ENCODE results near the gene COL15A1. TPM values are rescaled to one million over a fixed set of nuclear protein-coding genes. Genes with fewer than 3 reads are reported as not detected.

The COL15A1 gene
- total RNA-seq, 2 experiments from 2014 or later: not detected

DNA sequence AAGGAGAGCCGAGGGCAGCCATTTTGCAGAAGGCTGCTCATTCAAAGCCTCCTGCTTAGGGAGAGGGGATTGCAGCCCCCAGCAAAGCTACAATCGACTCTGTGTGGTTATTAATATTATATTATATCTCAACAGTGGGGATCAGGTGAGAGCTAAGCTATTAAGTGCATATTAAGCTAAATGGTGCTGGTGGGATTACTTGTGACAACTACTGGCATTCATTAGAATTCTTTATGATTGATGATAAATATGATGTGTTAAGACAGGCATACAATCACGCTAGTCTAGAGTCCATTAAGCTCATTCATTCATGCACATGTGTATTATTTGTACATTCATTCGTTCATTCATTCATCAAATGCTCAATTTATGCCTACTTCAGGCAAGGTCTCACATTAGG is 23.0 kb downstream of the COL15A1 start:
- H3K4me3 Mint-ChIP-seq: no peak overlapping the region
- no peaks in the 10 kb centered on the region for H3K4me1 Mint-ChIP-seq
- DNase-seq (no peak), ATAC-seq (no peak)
- ChIA-PET CTCF (interaction anchor here (1.5 kb wide), 3 partner anchors 20 to 32 kb away, joined by 3 to 6 read pairs (median 3); no protein-coding TSS in a partner anchor), POLR2A (no interaction called here)
- intact Hi-C loops (cut with DNase I, micrococcal nuclease): no loop called here
- H3K36me3 Mint-ChIP-seq (ENCODE audit: low read depth): no peaks in the 10 kb centered on the region
- no peak overlapping the region for H3K27ac Mint-ChIP-seq
- no peaks in the 10 kb centered on the region for H3K9me3 Mint-ChIP-seq (ENCODE audit: low read depth)
- no peaks in the 10 kb centered on the region for H3K27me3 Mint-ChIP-seq

DNA sequence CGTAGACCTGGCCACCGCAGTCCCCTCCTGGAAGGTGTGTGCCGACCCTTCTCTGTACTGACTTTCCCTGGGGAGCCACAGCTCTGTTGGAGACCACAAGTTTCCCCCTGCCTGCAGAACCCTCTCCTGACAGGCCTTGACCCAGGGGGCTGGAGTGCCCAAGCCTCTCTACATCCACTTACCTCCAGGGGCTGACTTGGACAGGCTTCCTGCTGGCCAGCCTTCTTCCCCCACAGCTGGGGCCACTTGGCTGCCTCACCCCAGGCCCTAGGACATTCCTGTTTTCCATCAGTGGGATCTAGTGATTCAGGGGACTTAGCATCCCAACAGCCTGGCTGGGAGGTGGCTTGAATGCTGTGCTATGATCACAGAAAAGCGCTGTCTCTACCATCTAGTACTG is 23.6 kb downstream of the COL15A1 start:
- DNase-seq: no peak
- H3K27ac Mint-ChIP-seq: no peak overlapping the region
- no peaks in the 10 kb centered on the region for H3K27me3 Mint-ChIP-seq
- H3K9me3 Mint-ChIP-seq (ENCODE audit: low read depth): no peaks in the 10 kb centered on the region
- no peaks in the 10 kb centered on the region for H3K36me3 Mint-ChIP-seq (ENCODE audit: low read depth)
- intact Hi-C loops (cut with DNase I, micrococcal nuclease): no loop called here
- ChIA-PET POLR2A (no interaction called here), CTCF (interaction anchor here (1.5 kb wide), 1 partner anchor 29 kb away, joined by 3 read pairs; no protein-coding TSS in a partner anchor)
- no peak for ATAC-seq
- H3K4me1 Mint-ChIP-seq: no peaks in the 10 kb centered on the region
- no peak overlapping the region for H3K4me3 Mint-ChIP-seq

DNA sequence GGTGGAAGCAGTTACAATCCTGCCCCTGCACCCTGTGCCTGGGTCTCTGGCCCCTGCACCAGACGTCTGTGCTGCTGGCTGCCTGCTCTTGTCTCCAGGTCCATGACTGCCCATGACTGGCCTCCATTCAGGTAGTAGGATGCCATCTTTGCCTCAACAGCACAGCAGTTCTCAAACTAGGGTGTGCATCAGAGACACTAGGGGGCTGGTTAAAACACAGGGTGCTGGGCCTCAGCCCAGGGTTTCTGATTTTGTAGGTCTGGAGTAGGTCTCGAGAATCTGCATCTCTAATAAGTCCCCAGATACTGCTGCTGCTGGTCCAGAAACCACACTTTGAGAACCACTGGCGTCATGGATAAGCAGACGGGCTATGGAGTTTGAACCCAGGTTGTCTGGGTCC is 24.0 kb downstream of the COL15A1 start:
- no peaks in the 10 kb centered on the region for H3K4me1 Mint-ChIP-seq
- no peak for DNase-seq
- POLR2A ChIA-PET: no interaction called here
- no peak for ATAC-seq
- no peaks in the 10 kb centered on the region for H3K9me3 Mint-ChIP-seq (ENCODE audit: low read depth)
- no peak overlapping the region for H3K27ac Mint-ChIP-seq
- intact Hi-C loops (cut with DNase I, micrococcal nuclease): no loop called here
- H3K36me3 Mint-ChIP-seq (ENCODE audit: low read depth): no peaks in the 10 kb centered on the region
- H3K27me3 Mint-ChIP-seq: no peaks in the 10 kb centered on the region
- no peak overlapping the region for H3K4me3 Mint-ChIP-seq
- CTCF ChIA-PET: no interaction called here

DNA sequence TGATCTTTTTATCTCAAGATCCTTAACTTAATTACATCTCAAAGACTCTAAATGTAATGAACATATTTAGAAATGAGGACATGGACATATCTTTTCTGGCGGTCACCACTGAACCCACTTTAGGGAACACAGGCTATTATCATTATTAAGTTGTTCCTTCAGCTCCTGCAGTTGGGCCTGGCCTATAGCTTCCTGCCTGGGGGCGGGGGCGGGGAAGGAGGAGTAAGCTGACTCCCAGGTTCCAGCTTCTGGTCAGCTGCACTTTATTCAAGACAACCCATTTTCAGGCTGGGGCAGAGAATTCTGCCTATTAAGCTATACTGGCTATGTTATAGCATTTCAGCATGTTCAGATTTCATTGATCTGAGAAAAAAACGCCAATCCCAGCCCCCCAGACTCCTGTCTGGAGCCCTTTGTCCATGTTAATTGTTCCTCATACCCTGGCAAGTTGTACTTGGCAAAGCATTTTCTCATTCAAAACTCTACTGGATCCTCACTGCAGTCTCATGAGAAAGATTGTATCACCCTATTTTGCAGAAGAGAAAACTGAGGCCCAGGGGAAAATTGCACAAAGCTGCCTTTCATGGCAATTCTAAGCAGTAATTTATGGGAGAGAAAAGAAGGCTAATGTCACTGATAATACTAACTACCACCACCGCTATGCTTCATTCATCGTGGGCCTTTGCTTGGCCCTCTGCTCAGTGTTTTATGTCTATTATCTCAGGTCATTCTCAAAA is 25.1 kb downstream of the COL15A1 start:
- intact Hi-C loops (cut with DNase I, micrococcal nuclease): no loop called here
- H3K36me3 Mint-ChIP-seq (ENCODE audit: low read depth): no peaks in the 10 kb centered on the region
- POLR2A ChIA-PET: no interaction called here
- no peaks in the 10 kb centered on the region for H3K9me3 Mint-ChIP-seq (ENCODE audit: low read depth)
- no peak for DNase-seq
- H3K27me3 Mint-ChIP-seq: no peaks in the 10 kb centered on the region
- no peak for ATAC-seq
- H3K4me3 Mint-ChIP-seq: no peak overlapping the region
- H3K27ac Mint-ChIP-seq: no peak overlapping the region
- H3K4me1 Mint-ChIP-seq: no peaks in the 10 kb centered on the region
- CTCF ChIA-PET: interaction anchor here (0.9 kb wide), 1 partner anchor 216 kb away, joined by 3 read pairs; no protein-coding TSS in a partner anchor

DNA sequence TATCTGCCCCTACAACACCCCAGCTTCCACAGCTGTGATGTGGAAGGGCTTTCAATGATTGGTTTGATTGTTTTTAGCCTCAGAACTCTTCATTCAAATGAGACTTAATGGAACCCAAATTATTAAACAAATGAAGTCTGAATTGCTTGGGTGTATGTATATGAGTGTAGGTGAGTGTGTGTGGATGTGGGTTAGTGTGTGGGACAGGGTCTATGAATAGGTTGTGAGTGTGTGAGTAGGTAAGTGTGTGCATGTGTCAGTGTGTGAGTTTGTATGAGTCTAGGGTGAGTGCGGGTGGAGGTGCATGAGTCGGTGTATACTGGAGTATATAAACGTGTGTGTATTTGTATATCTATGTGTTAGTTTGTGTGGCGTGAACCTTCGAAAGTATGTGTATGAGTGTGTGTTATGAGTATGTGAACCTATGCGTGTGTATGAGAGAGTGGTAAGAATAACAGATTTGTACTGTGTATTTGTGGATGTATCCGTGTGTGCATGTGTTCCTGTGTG is 26.9 kb downstream of the COL15A1 start:
- ATAC-seq: no peak
- no peak overlapping the region for H3K27ac Mint-ChIP-seq
- no peak for DNase-seq
- intact Hi-C loops (cut with DNase I, micrococcal nuclease): no loop called here
- H3K4me3 Mint-ChIP-seq: no peak overlapping the region
- CTCF ChIA-PET: interaction anchor here (0.7 to 1.4 kb wide), 2 partner anchors 42 to 177 kb away, joined by 4 to 5 read pairs; no protein-coding TSS in a partner anchor
- POLR2A ChIA-PET: no interaction called here
- H3K4me1 Mint-ChIP-seq: peaks cover 3% of the 10 kb centered on the region
- no peaks in the 10 kb centered on the region for H3K9me3 Mint-ChIP-seq (ENCODE audit: low read depth)
- no peaks in the 10 kb centered on the region for H3K36me3 Mint-ChIP-seq (ENCODE audit: low read depth)
- H3K27me3 Mint-ChIP-seq: peaks cover 3% of the 10 kb centered on the region

DNA sequence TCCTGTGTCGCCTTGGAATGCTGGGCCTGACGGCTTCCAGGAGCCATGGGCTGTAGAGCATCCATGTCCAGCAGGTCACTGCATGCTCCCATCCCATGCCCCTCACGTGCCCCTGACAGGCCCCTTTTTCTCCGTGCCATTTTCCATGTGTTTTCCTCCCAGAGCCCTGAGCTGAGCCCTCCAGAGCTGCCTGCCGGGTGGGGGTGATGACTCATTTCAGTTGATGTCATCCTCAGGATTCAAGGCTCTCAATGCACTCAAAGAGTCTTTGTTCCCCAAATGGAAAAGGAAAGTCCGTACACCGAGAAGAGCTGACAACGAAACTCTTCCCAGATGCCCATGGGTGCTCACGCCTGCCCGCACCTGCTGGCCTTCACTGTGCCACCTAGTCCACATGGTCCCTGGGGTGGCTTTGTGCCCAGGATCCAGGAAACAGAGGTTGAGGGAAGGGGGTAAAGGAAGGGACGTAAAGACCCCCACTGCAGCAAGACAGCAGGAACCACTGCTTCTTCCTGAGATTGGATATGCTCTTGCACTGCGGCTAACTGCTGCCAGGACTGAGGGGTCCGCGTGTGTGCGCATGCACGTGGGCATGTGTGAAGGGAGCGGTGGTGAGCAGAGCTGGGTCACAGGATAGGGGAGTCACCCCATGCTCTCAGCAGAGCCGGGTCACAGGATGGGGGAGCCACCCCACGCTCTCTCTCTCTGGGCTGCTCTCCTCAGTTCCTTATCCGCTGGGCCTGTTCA is 27.6 kb downstream of the COL15A1 start:
- H3K9me3 Mint-ChIP-seq (ENCODE audit: low read depth): no peaks in the 10 kb centered on the region
- ATAC-seq: no peak
- no peak overlapping the region for H3K27ac Mint-ChIP-seq
- ChIA-PET CTCF (interaction anchor here (0.7 to 7.3 kb wide), 3 partner anchors 41 to 176 kb away, joined by 4 to 62 read pairs (median 5); no protein-coding TSS in a partner anchor), POLR2A (no interaction called here)
- intact Hi-C loops (cut with DNase I, micrococcal nuclease): no loop called here
- no peak for DNase-seq
- H3K4me1 Mint-ChIP-seq: peaks cover 3% of the 10 kb centered on the region
- H3K27me3 Mint-ChIP-seq: peaks cover 10% of the 10 kb centered on the region
- no peak overlapping the region for H3K4me3 Mint-ChIP-seq
- no peaks in the 10 kb centered on the region for H3K36me3 Mint-ChIP-seq (ENCODE audit: low read depth)

DNA sequence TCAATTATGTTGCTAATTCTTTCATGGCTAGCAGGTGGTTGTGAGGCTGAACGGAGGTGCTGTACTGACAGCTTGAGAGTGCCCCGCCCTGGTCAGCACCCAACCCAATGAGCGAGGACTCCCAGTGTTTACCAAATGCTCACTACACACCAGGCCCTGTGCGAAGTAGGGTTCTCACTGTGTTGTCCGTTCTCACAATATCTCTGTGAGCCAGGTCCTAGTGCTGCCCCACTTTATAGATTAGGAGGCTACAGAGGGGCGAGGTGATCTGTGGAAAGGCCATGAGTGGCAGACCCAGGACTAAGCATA is 28.2 kb downstream of the COL15A1 start:
- H3K36me3 Mint-ChIP-seq (ENCODE audit: low read depth): no peaks in the 10 kb centered on the region
- no peak overlapping the region for H3K27ac Mint-ChIP-seq
- H3K9me3 Mint-ChIP-seq (ENCODE audit: low read depth): no peaks in the 10 kb centered on the region
- CTCF ChIA-PET: interaction anchor here (7.3 kb wide), 1 partner anchor 170 kb away, joined by 62 read pairs; no protein-coding TSS in a partner anchor
- no peak overlapping the region for H3K4me3 Mint-ChIP-seq
- no peak for ATAC-seq
- POLR2A ChIA-PET: no interaction called here
- peaks cover 3% of the 10 kb centered on the region for H3K4me1 Mint-ChIP-seq
- peaks cover 15% of the 10 kb centered on the region for H3K27me3 Mint-ChIP-seq
- intact Hi-C loops (cut with DNase I, micrococcal nuclease): no loop called here
- no peak for DNase-seq

DNA sequence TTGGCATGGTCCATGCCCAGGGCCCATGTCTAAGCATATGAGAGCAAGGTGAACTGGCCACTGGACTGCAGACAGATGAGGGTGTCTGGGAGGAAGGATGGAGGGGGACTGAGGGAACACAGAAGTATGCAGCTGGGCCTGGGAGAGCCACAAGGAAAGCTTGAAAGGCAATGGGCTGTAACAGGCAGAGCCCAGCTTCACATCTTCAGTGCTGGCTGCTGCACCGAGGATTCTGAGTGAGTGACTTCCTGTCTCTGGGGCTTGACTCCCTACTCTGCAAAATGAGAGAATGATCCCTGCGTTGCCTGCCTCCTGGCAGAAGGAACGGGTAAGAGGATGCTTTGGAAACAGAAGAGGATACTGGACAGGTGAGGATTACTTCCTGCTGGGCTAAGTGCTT is 29.0 kb downstream of the COL15A1 start:
- no peak for DNase-seq
- Mint-ChIP-seq H3K36me3 (ENCODE audit: low read depth) (no peaks in the 10 kb centered on the region), H3K27ac (no peak overlapping the region), H3K9me3 (ENCODE audit: low read depth) (no peaks in the 10 kb centered on the region), H3K27me3 (peaks cover 15% of the 10 kb centered on the region), H3K4me3 (no peak overlapping the region), H3K4me1 (peaks cover 3% of the 10 kb centered on the region)
- POLR2A ChIA-PET: no interaction called here
- no peak for ATAC-seq
- intact Hi-C loops (cut with DNase I, micrococcal nuclease): no loop called here
- CTCF ChIA-PET: interaction anchor here (0.7 to 7.3 kb wide), 5 partner anchors 9 to 169 kb away, joined by 3 to 62 read pairs (median 3); no protein-coding TSS in a partner anchor

DNA sequence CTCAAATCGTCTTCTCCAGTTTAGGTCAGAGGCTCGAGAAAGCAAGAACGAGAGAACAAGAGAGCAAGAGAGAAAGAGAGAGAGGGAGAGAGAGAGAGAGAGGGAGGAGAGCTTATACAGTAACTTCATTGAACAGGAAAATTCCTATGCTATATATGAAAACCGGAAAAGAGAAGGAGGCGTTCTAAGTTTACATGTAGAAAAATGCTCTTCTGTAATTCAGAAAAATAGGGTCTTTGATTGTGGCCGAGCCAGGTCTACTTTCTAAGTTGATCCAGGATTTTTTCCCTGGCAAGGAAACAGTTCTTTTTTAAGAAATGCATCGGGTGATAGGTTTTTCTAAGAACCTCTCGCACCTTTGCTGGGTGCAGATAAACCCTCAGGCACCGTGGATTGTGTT is 29.5 kb downstream of the COL15A1 start:
- Mint-ChIP-seq H3K4me1 (peaks cover 4% of the 10 kb centered on the region), H3K27ac (no peak overlapping the region), H3K27me3 (peaks cover 15% of the 10 kb centered on the region), H3K4me3 (no peak overlapping the region), H3K36me3 (ENCODE audit: low read depth) (no peaks in the 10 kb centered on the region), H3K9me3 (ENCODE audit: low read depth) (no peaks in the 10 kb centered on the region)
- no peak for DNase-seq
- no peak for ATAC-seq
- intact Hi-C loops (cut with DNase I, micrococcal nuclease): no loop called here
- ChIA-PET POLR2A (no interaction called here), CTCF (interaction anchor here (0.7 to 7.3 kb wide), 4 partner anchors 9 to 168 kb away, joined by 3 to 62 read pairs (median 4); no protein-coding TSS in a partner anchor)

DNA sequence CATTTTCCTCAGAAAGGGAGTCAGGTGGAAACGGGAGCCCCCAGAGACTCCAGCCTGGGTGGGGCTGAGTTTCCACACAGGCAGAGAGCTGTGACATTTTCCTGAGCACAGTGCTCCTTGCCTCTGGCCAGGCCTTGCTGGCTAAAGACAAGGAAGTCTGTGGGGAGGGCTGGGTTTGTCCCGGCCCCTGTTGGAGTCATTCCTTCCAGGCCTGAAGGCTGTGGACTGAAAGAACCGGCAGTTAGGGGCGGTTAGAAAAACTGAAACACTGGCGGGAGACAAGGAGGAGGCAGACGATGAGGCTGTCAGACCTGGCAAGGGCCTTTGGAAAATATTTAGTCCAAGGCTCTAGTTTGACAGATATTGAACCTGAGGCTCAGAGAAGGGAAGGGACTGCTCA is 29.9 kb downstream of the COL15A1 start:
- no peaks in the 10 kb centered on the region for H3K36me3 Mint-ChIP-seq (ENCODE audit: low read depth)
- H3K4me3 Mint-ChIP-seq: no peak overlapping the region
- ATAC-seq: no peak
- no peak for DNase-seq
- peaks cover 15% of the 10 kb centered on the region for H3K27me3 Mint-ChIP-seq
- ChIA-PET POLR2A (no interaction called here), CTCF (interaction anchor here (1.3 to 7.3 kb wide), 4 partner anchors 10 to 168 kb away, joined by 3 to 62 read pairs (median 6); no protein-coding TSS in a partner anchor)
- H3K27ac Mint-ChIP-seq: no peak overlapping the region
- peaks cover 5% of the 10 kb centered on the region for H3K4me1 Mint-ChIP-seq
- H3K9me3 Mint-ChIP-seq (ENCODE audit: low read depth): no peaks in the 10 kb centered on the region
- intact Hi-C loops (cut with DNase I, micrococcal nuclease): no loop called here

DNA sequence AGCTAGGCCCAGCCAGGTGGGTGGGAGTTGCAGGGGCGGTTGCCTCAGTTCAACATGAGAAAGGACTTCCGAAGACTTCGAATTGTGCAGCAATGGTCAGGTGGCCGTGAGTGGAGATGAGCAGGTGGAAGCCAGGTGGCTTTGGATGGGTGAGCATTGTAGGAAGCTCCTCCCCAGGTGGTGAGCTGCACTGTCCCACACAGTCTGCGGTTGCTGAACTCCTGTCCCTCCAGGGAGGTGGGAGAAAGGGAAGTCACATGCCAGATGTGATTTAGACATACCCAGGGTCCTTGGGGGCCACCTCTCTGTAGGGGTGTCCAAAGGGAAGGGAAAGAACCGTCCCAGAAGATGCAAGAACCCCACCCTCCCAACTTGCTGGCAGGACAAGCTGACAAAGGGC is 30.4 kb downstream of the COL15A1 start:
- Mint-ChIP-seq H3K27me3 (peaks cover 15% of the 10 kb centered on the region), H3K4me1 (peaks cover 5% of the 10 kb centered on the region), H3K4me3 (no peak overlapping the region), H3K27ac (no peak overlapping the region), H3K9me3 (ENCODE audit: low read depth) (no peaks in the 10 kb centered on the region), H3K36me3 (ENCODE audit: low read depth) (no peaks in the 10 kb centered on the region)
- intact Hi-C loops (cut with DNase I, micrococcal nuclease): loop anchor here in 1 of 2 experiments (2.0 kb wide), 1 partner anchor 25 kb away; no protein-coding TSS in a partner anchor
- POLR2A ChIA-PET: no interaction called here
- CTCF ChIA-PET: interaction anchor here (0.7 to 7.3 kb wide), 9 partner anchors 10 to 167 kb away, joined by 3 to 62 read pairs (median 5); no protein-coding TSS in a partner anchor
- DNase-seq: no peak
- no peak for ATAC-seq

Measured in activated CD4-positive, alpha-beta T cell treated with anti-CD3 and anti-CD28 coated beads for 36 hours (primary cell).